CD4-positive, alpha-beta T cell (primary cell): Measurements from ENCODE around the gene UPF2. TPM values are rescaled to one million over a fixed set of nuclear protein-coding genes. Genes with fewer than 3 reads are reported as not detected.

Source experiments
- ATAC-seq: fragments of 200-7000 bp; cut with Tn5 transposase; one replicate; pipeline ENCODE4 v1.10.0; 2022; ENCODE audit warnings: mild to moderate bottlenecking; ENCODE audit not compliant: poor library complexity
- CTCF ChIA-PET: fragments of 350-600 bp; sonication (Branson Sonifier 250); formaldehyde crosslinking; loops from one replicate; lab custom pipeline; 2021; ENCODE audit warnings: antibody characterized with exemption, inconsistent platforms; lab: Charles Lee
- POLR2A ChIA-PET: fragments of 350-600 bp; sonication (Branson Sonifier 250); formaldehyde crosslinking; loops from one replicate; lab custom pipeline; 2021; ENCODE audit warnings: antibody characterized with exemption, inconsistent platforms; lab: Charles Lee
- DNase-seq, 14 experiments: peaks; one replicate each; pipeline ENCODE4 v3.0.0-alpha.2; 2013 to 2020; ENCODE audit warnings: mixed read lengths in 2 of 14
- H3K27ac ChIP-seq, 2 donors: one replicate each; pipeline versions ENCODE4 v1.5.1 to v1.7.0; 2013; ENCODE audit warnings: low read length in 2 of 2, low read depth in 1 of 2, mild to moderate bottlenecking in 1 of 2
- H3K27me3 ChIP-seq, 2 experiments: 1 replicate in 1 of 2; 2 replicates in 1 of 2; pipeline versions ENCODE4 v1.6.1 to v1.7.0; 2013; ENCODE audit warnings: low read length in 2 of 2, control low read depth in 1 of 2, mild to moderate bottlenecking in 1 of 2, moderate library complexity in 1 of 2; ENCODE audit not compliant: insufficient read depth in 2 of 2, control insufficient read depth in 1 of 2
- H3K36me3 ChIP-seq: one replicate; pipeline ENCODE4 v1.6.1; 2013; ENCODE audit warnings: low read length, control low read depth; ENCODE audit not compliant: insufficient read depth
- H3K4me1 ChIP-seq: one replicate; pipeline ENCODE4 v1.6.1; 2013; ENCODE audit warnings: low read length, control low read depth; ENCODE audit not compliant: insufficient read depth
- H3K4me3 ChIP-seq: one replicate; pipeline ENCODE4 v1.5.1; 2013; ENCODE audit warnings: mild to moderate bottlenecking, low read length, moderate library complexity
- H3K9me3 ChIP-seq, 2 experiments: 1 replicate in 1 of 2; 2 replicates in 1 of 2; pipeline versions ENCODE4 v1.6.1 to v1.7.0; 2013; ENCODE audit warnings: low read length in 2 of 2, mild to moderate bottlenecking in 2 of 2, control low read depth in 1 of 2, moderate library complexity in 1 of 2; ENCODE audit not compliant: control insufficient read depth in 1 of 2, insufficient read depth in 1 of 2
- H3K27ac Mint-ChIP-seq: one replicate; pipeline ENCODE4 v1.8.0; 2020; ENCODE audit warnings: mixed read lengths
- H3K27me3 Mint-ChIP-seq: one replicate; pipeline ENCODE4 v1.8.0; 2021; ENCODE audit warnings: mixed read lengths
- H3K36me3 Mint-ChIP-seq: one replicate; pipeline ENCODE4 v1.8.0; 2021; ENCODE audit warnings: low read depth, mixed read lengths
- H3K4me1 Mint-ChIP-seq: one replicate; pipeline ENCODE4 v1.8.0; 2021; ENCODE audit warnings: low read depth, mixed read lengths
- H3K4me3 Mint-ChIP-seq: one replicate; pipeline ENCODE4 v1.8.0; 2020; ENCODE audit warnings: mild to moderate bottlenecking, mixed read lengths
- H3K9me3 Mint-ChIP-seq: one replicate; pipeline ENCODE4 v1.8.0; 2020; ENCODE audit warnings: mixed read lengths
- intact Hi-C, 2 experiments: fragments of 100-400 bp; cut with DNase I in 1 of 2; cut with micrococcal nuclease in 1 of 2; formaldehyde crosslinking; loops; one replicate each; pipeline versions ENCODE4 v1.15.1 to v1.9.0; 2023 to 2025; cut with DNase I, micrococcal nuclease
- total RNA-seq, 174 experiments: library from RNA in 2 of 174; stranded (reverse) in 2 of 174; gene quantifications; one replicate each; pipeline ENCODE4 v1.2.3 and lab custom pipeline; 2021 to 2026
- TF ChIP-seq, protein P1 (sequence below): fragments of 200-600 bp; IDR thresholded peaks from one replicate; pipeline ENCODE4 v1.8.0; 2022; ENCODE audit warnings: antibody characterized with exemption, mild to moderate bottlenecking

Gene UPF2
- total RNA-seq, 2 experiments from 2014 or later, result 14.5 to 15.3 TPM

GRCh38 chr10:11961771-11962170 is 80.8 kb downstream of the UPF2 start:
- ATAC-seq (no peak), DNase-seq (no peak)
- no peaks in the 10 kb centered on the region for H3K4me1 Mint-ChIP-seq
- intact Hi-C loops, result no loop called here
- no peaks in the 10 kb centered on the region for H3K27me3 Mint-ChIP-seq
- ChIA-PET POLR2A (no interaction called here), CTCF (no interaction called here)
- no peaks in the 10 kb centered on the region for H3K4me1 ChIP-seq
- no peak overlapping the region for H3K4me3 ChIP-seq
- H3K27me3 ChIP-seq, result no peaks in the 10 kb centered on the region
- H3K4me3 Mint-ChIP-seq, result no peak overlapping the region
- peaks cover 87% of the 10 kb centered on the region for H3K36me3 Mint-ChIP-seq
- peaks cover 86% of the 10 kb centered on the region for H3K36me3 ChIP-seq
- H3K9me3 ChIP-seq, result peaks cover 0 to 5% of the 10 kb centered on the region in 2 experiments
- H3K9me3 Mint-ChIP-seq, result no peaks in the 10 kb centered on the region
- no peak overlapping the region for H3K27ac Mint-ChIP-seq
- TF ChIP-seq, protein P1, sequence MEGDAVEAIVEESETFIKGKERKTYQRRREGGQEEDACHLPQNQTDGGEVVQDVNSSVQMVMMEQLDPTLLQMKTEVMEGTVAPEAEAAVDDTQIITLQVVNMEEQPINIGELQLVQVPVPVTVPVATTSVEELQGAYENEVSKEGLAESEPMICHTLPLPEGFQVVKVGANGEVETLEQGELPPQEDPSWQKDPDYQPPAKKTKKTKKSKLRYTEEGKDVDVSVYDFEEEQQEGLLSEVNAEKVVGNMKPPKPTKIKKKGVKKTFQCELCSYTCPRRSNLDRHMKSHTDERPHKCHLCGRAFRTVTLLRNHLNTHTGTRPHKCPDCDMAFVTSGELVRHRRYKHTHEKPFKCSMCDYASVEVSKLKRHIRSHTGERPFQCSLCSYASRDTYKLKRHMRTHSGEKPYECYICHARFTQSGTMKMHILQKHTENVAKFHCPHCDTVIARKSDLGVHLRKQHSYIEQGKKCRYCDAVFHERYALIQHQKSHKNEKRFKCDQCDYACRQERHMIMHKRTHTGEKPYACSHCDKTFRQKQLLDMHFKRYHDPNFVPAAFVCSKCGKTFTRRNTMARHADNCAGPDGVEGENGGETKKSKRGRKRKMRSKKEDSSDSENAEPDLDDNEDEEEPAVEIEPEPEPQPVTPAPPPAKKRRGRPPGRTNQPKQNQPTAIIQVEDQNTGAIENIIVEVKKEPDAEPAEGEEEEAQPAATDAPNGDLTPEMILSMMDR, result no peak
- H3K27ac ChIP-seq, result no peak overlapping the region

GRCh38 chr10:11959966-11960365 is 82.6 kb downstream of the UPF2 start:
- no peak overlapping the region for H3K27ac ChIP-seq
- Mint-ChIP-seq H3K9me3 (no peaks in the 10 kb centered on the region), H3K4me3 (no peak overlapping the region), H3K27ac (no peak overlapping the region), H3K27me3 (no peaks in the 10 kb centered on the region), H3K4me1 (no peaks in the 10 kb centered on the region), H3K36me3 (peaks cover 90% of the 10 kb centered on the region)
- no peaks in the 10 kb centered on the region for H3K4me1 ChIP-seq
- TF ChIP-seq, protein P1, result no peak
- ChIA-PET POLR2A (no interaction called here), CTCF (no interaction called here)
- peaks cover 95% of the 10 kb centered on the region for H3K36me3 ChIP-seq
- no peak for DNase-seq
- ATAC-seq, result no peak
- no peaks in the 10 kb centered on the region for H3K27me3 ChIP-seq
- H3K9me3 ChIP-seq, result no peaks in the 10 kb centered on the region
- H3K4me3 ChIP-seq, result no peak overlapping the region
- intact Hi-C loops, result no loop called here

- ChIA-PET CTCF (no interaction called here), POLR2A (no interaction called here)
- Mint-ChIP-seq H3K4me1 (no peaks in the 10 kb centered on the region), H3K27ac (no peak overlapping the region), H3K9me3 (no peaks in the 10 kb centered on the region), H3K4me3 (no peak overlapping the region), H3K27me3 (no peaks in the 10 kb centered on the region), H3K36me3 (peaks cover 88% of the 10 kb centered on the region)
- peaks cover 89% of the 10 kb centered on the region for H3K36me3 ChIP-seq
- H3K4me3 ChIP-seq, result no peak overlapping the region
- H3K9me3 ChIP-seq, result no peaks in the 10 kb centered on the region
- DNase-seq, result no peak
- H3K27ac ChIP-seq, result no peak overlapping the region
- TF ChIP-seq, protein P1, result no peak
- intact Hi-C loops, result no loop called here
- H3K27me3 ChIP-seq, result no peaks in the 10 kb centered on the region
- ATAC-seq, result no peak
- no peaks in the 10 kb centered on the region for H3K4me1 ChIP-seq
Measured at GRCh38 chr10:11958956-11959355, 83.7 kb downstream of the UPF2 start.
